PFSK-1 (cell line): ENCODE measurements around the gene PRDM2.

Experiments
- FOXP2 ChIP-seq: optimal IDR thresholded peaks from 2 replicates; pipeline ENCODE3; 2011; ENCODE audit warnings: borderline replicate concordance, control low read depth, inconsistent platforms; ENCODE audit not compliant: insufficient read depth; ENCODE audit errors: extremely low read length, extremely low read depth
- POLR2AphosphoS5 ChIP-seq: IDR thresholded peaks from 2 replicates; pipeline ENCODE4 v1.6.1; 2012; ENCODE audit warnings: low read depth, mild to moderate bottlenecking, control low read depth, low read length, moderate library complexity
- REST ChIP-seq, 2 experiments: IDR thresholded peaks; 2 replicates each; pipeline versions ENCODE4 v1.6.1 to v1.8.0; 2011 to 2012; ENCODE audit warnings: low read depth in 2 of 2, low read length in 2 of 2, control low read depth in 1 of 2, inconsistent platforms in 1 of 2, mild to moderate bottlenecking in 1 of 2, moderate library complexity in 1 of 2; ENCODE audit not compliant: insufficient read depth in 1 of 2
- SIN3A ChIP-seq: IDR thresholded peaks from 2 replicates; pipeline ENCODE4 v1.6.1; 2012; ENCODE audit warnings: mild to moderate bottlenecking, low read length, moderate library complexity, borderline replicate concordance; ENCODE audit not compliant: insufficient read depth
- TAF1 ChIP-seq: IDR thresholded peaks from 2 replicates; pipeline ENCODE4 v1.6.1; 2012; ENCODE audit warnings: low read length, control low read depth, borderline replicate concordance; ENCODE audit not compliant: insufficient read depth

GRCh38 chr1:13651279-13651678, 48.7 kb upstream of the PRDM2 start:
- TF ChIP-seq POLR2AphosphoS5 (no peak), SIN3A (no peak), TAF1 (no peak), REST (IDR thresholded peaks at IDR 0.05; ENCODE audit: insufficient read depth in 1 of 2, low read depth in 2 of 2, low read length in 2 of 2) (no peak), FOXP2 (no peak)
